Measurements from ENCODE around the gene TBRG4.

DNA sequence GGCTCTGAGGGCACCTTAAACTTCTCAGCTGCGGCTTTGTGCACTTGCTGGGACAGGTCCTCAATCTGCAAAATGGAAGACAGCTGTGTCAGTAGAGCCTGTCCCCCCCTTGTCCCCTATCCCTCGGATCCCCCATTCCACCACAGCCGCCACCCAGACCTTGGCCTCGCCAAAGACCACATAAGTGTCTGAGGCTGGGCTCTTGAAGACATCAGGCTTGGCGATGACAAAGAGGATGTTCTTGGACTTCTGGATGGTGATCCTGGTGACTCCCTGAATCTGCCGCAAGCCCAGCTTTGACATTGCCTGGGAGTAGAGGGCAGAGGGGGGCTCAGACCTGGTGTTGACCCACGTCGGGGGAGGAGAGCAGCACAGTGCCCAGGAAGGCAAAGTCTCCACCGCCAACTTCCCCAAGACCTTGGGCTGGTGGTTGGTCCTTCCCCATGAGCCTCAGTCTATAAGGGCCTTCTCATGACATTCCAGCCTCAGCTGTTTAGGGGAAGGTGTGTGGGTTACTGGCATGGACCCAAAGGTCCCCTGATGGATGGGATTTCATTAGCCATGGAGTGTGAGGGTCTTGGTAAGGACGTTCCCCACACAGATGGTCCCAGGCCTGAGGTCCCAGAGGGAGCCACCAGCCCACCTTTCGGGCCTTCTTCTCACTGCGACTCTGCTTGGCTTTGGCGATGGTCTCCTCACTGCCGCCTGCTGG, 30.4 kb downstream of the TBRG4 start:
- TF ChIP-seq, protein P1, sequence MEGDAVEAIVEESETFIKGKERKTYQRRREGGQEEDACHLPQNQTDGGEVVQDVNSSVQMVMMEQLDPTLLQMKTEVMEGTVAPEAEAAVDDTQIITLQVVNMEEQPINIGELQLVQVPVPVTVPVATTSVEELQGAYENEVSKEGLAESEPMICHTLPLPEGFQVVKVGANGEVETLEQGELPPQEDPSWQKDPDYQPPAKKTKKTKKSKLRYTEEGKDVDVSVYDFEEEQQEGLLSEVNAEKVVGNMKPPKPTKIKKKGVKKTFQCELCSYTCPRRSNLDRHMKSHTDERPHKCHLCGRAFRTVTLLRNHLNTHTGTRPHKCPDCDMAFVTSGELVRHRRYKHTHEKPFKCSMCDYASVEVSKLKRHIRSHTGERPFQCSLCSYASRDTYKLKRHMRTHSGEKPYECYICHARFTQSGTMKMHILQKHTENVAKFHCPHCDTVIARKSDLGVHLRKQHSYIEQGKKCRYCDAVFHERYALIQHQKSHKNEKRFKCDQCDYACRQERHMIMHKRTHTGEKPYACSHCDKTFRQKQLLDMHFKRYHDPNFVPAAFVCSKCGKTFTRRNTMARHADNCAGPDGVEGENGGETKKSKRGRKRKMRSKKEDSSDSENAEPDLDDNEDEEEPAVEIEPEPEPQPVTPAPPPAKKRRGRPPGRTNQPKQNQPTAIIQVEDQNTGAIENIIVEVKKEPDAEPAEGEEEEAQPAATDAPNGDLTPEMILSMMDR (IDR thresholded peaks at IDR 0.05 in 8 of 11, conservative IDR thresholded peaks at IDR 0.05 in 3 of 11): no peak
- no peak for TF ChIP-seq POLR2A (IDR thresholded peaks at IDR 0.05)

Data from spleen (tissue), 7 donors.